ENCODE results near the gene TEX54. TPM values are rescaled to one million over a fixed set of nuclear protein-coding genes. Genes with fewer than 3 reads are reported as not detected.

The TEX54 gene
- total and polyA plus RNA-seq, 2 of the 13 experiments (the other 11 are each of a cell fraction or from before 2014, with no cell fraction given) = not detected

DNA sequence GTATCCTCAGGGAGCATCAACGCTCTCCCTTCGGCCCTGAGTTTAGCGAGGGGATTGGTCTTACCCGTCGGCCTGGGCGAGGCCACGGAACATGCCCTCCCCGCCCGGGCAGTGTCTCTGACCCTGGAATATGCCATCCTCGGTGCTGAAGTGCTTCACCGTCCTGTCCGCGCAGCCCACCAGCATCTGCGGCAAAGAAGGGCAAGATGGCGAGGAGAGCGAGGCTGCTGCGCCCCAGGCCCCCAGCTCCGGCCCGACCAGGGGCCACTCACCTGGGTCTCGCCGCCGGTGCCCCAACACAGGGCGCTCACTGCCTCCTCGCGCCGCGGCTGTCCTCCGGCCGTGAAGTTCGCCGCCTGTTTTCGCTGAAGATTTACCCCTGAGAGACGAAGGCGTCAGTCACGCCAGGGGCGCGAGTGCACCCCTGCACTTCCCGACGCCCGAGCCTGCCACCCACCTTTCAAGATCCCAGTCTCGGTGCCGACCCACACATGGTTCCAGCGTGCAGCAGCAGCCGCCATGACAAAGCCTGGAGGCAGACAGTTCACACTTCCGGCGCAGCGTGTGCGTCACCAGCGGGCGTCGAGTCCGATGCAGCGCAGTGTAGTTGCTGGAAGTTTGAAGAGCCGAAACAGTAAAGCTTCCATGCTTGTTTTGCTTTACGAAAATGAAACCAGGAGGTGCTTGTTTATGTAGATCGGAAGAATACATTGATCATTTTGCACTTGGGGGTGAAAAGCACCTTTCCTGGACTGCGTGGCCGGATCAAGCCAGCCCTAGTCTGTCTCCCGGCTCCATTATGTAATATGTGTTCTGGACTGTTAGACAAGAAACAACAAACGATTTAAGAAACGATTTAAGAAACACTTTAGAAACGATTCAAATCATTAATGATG, 6.7 kb upstream of the TEX54 start, which contains the start of gene WDR74 (continued):
- TF ChIP-seq, protein P1, sequence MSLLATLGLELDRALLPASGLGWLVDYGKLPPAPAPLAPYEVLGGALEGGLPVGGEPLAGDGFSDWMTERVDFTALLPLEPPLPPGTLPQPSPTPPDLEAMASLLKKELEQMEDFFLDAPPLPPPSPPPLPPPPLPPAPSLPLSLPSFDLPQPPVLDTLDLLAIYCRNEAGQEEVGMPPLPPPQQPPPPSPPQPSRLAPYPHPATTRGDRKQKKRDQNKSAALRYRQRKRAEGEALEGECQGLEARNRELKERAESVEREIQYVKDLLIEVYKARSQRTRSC (CRISPR knock-in tag; IDR thresholded peaks at IDR 0.05; ENCODE audit: low read depth) = no peak
- TF ChIP-seq CREM (IDR thresholded peaks at IDR 0.05) = peak; percentile 99
- peak; percentile 94 for TF ChIP-seq CREM (CRISPR knock-in tag; IDR thresholded peaks at IDR 0.05)
- TF ChIP-seq, protein P2, sequence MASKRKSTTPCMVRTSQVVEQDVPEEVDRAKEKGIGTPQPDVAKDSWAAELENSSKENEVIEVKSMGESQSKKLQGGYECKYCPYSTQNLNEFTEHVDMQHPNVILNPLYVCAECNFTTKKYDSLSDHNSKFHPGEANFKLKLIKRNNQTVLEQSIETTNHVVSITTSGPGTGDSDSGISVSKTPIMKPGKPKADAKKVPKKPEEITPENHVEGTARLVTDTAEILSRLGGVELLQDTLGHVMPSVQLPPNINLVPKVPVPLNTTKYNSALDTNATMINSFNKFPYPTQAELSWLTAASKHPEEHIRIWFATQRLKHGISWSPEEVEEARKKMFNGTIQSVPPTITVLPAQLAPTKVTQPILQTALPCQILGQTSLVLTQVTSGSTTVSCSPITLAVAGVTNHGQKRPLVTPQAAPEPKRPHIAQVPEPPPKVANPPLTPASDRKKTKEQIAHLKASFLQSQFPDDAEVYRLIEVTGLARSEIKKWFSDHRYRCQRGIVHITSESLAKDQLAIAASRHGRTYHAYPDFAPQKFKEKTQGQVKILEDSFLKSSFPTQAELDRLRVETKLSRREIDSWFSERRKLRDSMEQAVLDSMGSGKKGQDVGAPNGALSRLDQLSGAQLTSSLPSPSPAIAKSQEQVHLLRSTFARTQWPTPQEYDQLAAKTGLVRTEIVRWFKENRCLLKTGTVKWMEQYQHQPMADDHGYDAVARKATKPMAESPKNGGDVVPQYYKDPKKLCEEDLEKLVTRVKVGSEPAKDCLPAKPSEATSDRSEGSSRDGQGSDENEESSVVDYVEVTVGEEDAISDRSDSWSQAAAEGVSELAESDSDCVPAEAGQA (IDR thresholded peaks at IDR 0.05; ENCODE audit: low read depth) = peak; percentile 97
- TF ChIP-seq, protein P2 (CRISPR knock-in tag; IDR thresholded peaks at IDR 0.05; ENCODE audit: borderline replicate concordance) = no peak
- TF ChIP-seq RAD51 (IDR thresholded peaks at IDR 0.05; ENCODE audit: borderline replicate concordance) = no peak
- no peak for TF ChIP-seq GLI4 (CRISPR knock-in tag; IDR thresholded peaks at IDR 0.05; ENCODE audit: borderline replicate concordance)
- TF ChIP-seq, protein P3, sequence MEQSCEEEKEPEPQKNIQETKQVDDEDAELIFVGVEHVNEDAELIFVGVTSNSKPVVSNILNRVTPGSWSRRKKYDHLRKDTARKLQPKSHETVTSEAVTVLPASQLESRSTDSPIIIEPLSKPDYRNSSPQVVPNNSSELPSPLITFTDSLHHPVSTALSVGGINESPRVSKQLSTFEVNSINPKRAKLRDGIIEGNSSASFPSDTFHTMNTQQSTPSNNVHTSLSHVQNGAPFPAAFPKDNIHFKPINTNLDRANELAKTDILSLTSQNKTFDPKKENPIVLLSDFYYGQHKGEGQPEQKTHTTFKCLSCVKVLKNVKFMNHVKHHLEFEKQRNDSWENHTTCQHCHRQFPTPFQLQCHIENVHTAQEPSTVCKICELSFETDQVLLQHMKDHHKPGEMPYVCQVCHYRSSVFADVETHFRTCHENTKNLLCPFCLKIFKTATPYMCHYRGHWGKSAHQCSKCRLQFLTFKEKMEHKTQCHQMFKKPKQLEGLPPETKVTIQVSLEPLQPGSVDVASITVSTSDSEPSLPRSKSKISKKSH (CRISPR knock-in tag; IDR thresholded peaks at IDR 0.05; ENCODE audit: borderline replicate concordance) = peak; percentile 86
- 0 out of 2 replicates have a peak, but pooled peaks have one; percentile 32 for TF ChIP-seq ZNF354B (CRISPR knock-in tag; IDR thresholded peaks at IDR 0.05)
- peak; percentile 77; the same call in 1 of the 2 replicates for TF ChIP-seq MIER3 (CRISPR knock-in tag; IDR thresholded peaks at IDR 0.05; ENCODE audit: borderline replicate concordance)
- TF ChIP-seq PTBP1 (IDR thresholded peaks at IDR 0.05; ENCODE audit: low read depth, low read length, poor library complexity, severe bottlenecking) = no peak
- no peak for TF ChIP-seq ONECUT2 (CRISPR knock-in tag; IDR thresholded peaks at IDR 0.05)
- no peak for TF ChIP-seq RORA (CRISPR knock-in tag; IDR thresholded peaks at IDR 0.05)
- peak; percentile 89; the same call in 1 of the 2 replicates for TF ChIP-seq ZNF124 (CRISPR knock-in tag; IDR thresholded peaks at IDR 0.05)
- peak; percentile 55; the same call in 1 of the 2 replicates for TF ChIP-seq ZNF263 (CRISPR knock-in tag; IDR thresholded peaks at IDR 0.05)
- peak; percentile 44; the same call in 1 of the 2 replicates for TF ChIP-seq FOXC1 (CRISPR knock-in tag; IDR thresholded peaks at IDR 0.05; ENCODE audit: borderline replicate concordance)
- TF ChIP-seq FOXO1 (CRISPR knock-in tag; IDR thresholded peaks at IDR 0.05) = peak; percentile 63; the same call in 1 of the 2 replicates
- peak; percentile 81 for TF ChIP-seq TEAD3 (CRISPR knock-in tag; optimal IDR thresholded peaks at IDR 0.05; ENCODE audit: borderline replicate concordance)
- no peak for TF ChIP-seq BHLHE40 (IDR thresholded peaks at IDR 0.05; ENCODE audit: low read length)
- no peak for TF ChIP-seq ZNF44 (CRISPR knock-in tag; IDR thresholded peaks at IDR 0.05)
- no peak for TF ChIP-seq CEBPB (IDR thresholded peaks at IDR 0.05; ENCODE audit: borderline replicate concordance, low read depth, low read length)
